Measurements from ENCODE around the gene NCLN.

Gene NCLN

GRCh38 chr19:3145909-3146676, 39.6 kb upstream of the NCLN start:
- Histone ChIP-seq H2AFZ (ENCODE audit: low read depth) (no peak overlapping the region), H3K4me2 (no peak overlapping the region), H3K79me2 (ENCODE audit: insufficient read depth, low read depth) (no peaks in the 10 kb centered on the region), H3K4me1 (ENCODE audit: low read depth, poor library complexity, severe bottlenecking) (no peaks in the 10 kb centered on the region), H3K4me3 (IDR thresholded peaks at IDR 0.05; ENCODE audit: insufficient read depth, low read depth, low read length) (no peak overlapping the region), H4K20me1 (ENCODE audit: insufficient read depth) (no peaks in the 10 kb centered on the region), H3K27ac (no peak overlapping the region), H3K27me3 (ENCODE audit: insufficient read depth, low read depth) (peaks cover 53% of the 10 kb centered on the region; the same call in 1 of the 2 replicates), H3K36me3 (ENCODE audit: insufficient read depth) (no peaks in the 10 kb centered on the region), H3K9ac (no peak overlapping the region)
- no peak for TF ChIP-seq CTCF (conservative IDR thresholded peaks at IDR 0.05; ENCODE audit: low read depth, low read length)

- Histone ChIP-seq H3K4me3 (IDR thresholded peaks at IDR 0.05; ENCODE audit: insufficient read depth, low read depth, low read length) (no peak overlapping the region), H3K27ac (no peak overlapping the region), H4K20me1 (ENCODE audit: insufficient read depth) (no peaks in the 10 kb centered on the region), H3K4me1 (ENCODE audit: low read depth, poor library complexity, severe bottlenecking) (no peaks in the 10 kb centered on the region), H3K36me3 (ENCODE audit: insufficient read depth) (no peaks in the 10 kb centered on the region), H3K9ac (no peak overlapping the region), H3K79me2 (ENCODE audit: insufficient read depth, low read depth) (no peaks in the 10 kb centered on the region), H3K27me3 (ENCODE audit: insufficient read depth, low read depth) (peaks cover 47% of the 10 kb centered on the region; the same call in 1 of the 2 replicates), H3K4me2 (no peak overlapping the region), H2AFZ (ENCODE audit: low read depth) (no peak overlapping the region)
- TF ChIP-seq CTCF (conservative IDR thresholded peaks at IDR 0.05; ENCODE audit: low read depth, low read length), result peak; percentile 71
Observed at GRCh38 chr19:3146677-3147100, 39.0 kb upstream of the NCLN start.

GRCh38 chr19:3148503-3148902, 37.2 kb upstream of the NCLN start:
- no peak overlapping the region for H3K4me2 ChIP-seq

GRCh38 chr19:3149089-3149488, 36.6 kb upstream of the NCLN start:
- no peak overlapping the region for H3K4me3 ChIP-seq (IDR thresholded peaks at IDR 0.05; ENCODE audit: insufficient read depth, low read depth, low read length)
- peaks cover 24% of the 10 kb centered on the region; the same call in 1 of the 2 replicates for H3K27me3 ChIP-seq (ENCODE audit: insufficient read depth, low read depth)
- no peak overlapping the region for H3K4me2 ChIP-seq
- no peaks in the 10 kb centered on the region for H3K4me1 ChIP-seq (ENCODE audit: low read depth, poor library complexity, severe bottlenecking)
- no peak overlapping the region for H3K27ac ChIP-seq
- no peak for TF ChIP-seq CTCF (conservative IDR thresholded peaks at IDR 0.05; ENCODE audit: low read depth, low read length)
- H3K36me3 ChIP-seq (ENCODE audit: insufficient read depth), result no peaks in the 10 kb centered on the region
- no peak overlapping the region for H2AFZ ChIP-seq (ENCODE audit: low read depth)
- H4K20me1 ChIP-seq (ENCODE audit: insufficient read depth), result no peaks in the 10 kb centered on the region
- no peak overlapping the region for H3K9ac ChIP-seq
- H3K79me2 ChIP-seq (ENCODE audit: insufficient read depth, low read depth), result no peaks in the 10 kb centered on the region

More at GRCh38 chr19:3148503-3148902, 37.2 kb upstream of the NCLN start:
- H2AFZ ChIP-seq (ENCODE audit: low read depth), result no peak overlapping the region
- no peaks in the 10 kb centered on the region for H3K79me2 ChIP-seq (ENCODE audit: insufficient read depth, low read depth)
- no peak overlapping the region for H3K9ac ChIP-seq
- no peaks in the 10 kb centered on the region for H3K36me3 ChIP-seq (ENCODE audit: insufficient read depth)
- no peaks in the 10 kb centered on the region for H4K20me1 ChIP-seq (ENCODE audit: insufficient read depth)
- no peak overlapping the region for H3K27ac ChIP-seq
- TF ChIP-seq CTCF (conservative IDR thresholded peaks at IDR 0.05; ENCODE audit: low read depth, low read length), result no peak
- H3K4me1 ChIP-seq (ENCODE audit: low read depth, poor library complexity, severe bottlenecking), result no peaks in the 10 kb centered on the region
- peaks cover 30% of the 10 kb centered on the region; the same call in 1 of the 2 replicates for H3K27me3 ChIP-seq (ENCODE audit: insufficient read depth, low read depth)
- H3K4me3 ChIP-seq (IDR thresholded peaks at IDR 0.05; ENCODE audit: insufficient read depth, low read depth, low read length), result no peak overlapping the region
